ENCODE measurements around the gene PSMC4.

PSMC4 gene

DNA sequence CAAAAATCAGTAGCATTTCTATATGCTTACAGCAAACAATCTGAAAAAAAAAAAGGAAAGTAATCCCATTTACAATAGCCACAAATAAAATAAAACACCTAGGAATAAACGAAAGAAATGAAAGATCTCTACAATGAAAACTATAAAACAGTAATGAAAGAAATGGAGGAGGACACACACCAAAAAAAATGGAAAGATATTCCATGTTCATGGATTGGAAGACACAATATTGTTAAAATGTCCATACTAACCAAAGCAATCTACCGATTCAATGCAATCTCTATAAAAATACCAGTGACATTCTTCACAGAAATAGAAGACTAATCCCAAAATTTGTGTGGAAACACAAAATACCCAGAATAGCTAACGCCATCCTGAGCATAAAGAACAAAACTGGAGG is 41.2 kb upstream of the PSMC4 start:
- no peak overlapping the region for H3K4me2 ChIP-seq
- no peaks in the 10 kb centered on the region for H3K36me3 ChIP-seq (ENCODE audit: insufficient read depth)
- H3K27ac ChIP-seq = no peak overlapping the region
- H3K27me3 ChIP-seq (ENCODE audit: insufficient read depth, low read depth) = no peaks in the 10 kb centered on the region
- H3K79me2 ChIP-seq (ENCODE audit: insufficient read depth, low read depth) = no peaks in the 10 kb centered on the region
- H3K9ac ChIP-seq = no peak overlapping the region
- TF ChIP-seq, protein P1, sequence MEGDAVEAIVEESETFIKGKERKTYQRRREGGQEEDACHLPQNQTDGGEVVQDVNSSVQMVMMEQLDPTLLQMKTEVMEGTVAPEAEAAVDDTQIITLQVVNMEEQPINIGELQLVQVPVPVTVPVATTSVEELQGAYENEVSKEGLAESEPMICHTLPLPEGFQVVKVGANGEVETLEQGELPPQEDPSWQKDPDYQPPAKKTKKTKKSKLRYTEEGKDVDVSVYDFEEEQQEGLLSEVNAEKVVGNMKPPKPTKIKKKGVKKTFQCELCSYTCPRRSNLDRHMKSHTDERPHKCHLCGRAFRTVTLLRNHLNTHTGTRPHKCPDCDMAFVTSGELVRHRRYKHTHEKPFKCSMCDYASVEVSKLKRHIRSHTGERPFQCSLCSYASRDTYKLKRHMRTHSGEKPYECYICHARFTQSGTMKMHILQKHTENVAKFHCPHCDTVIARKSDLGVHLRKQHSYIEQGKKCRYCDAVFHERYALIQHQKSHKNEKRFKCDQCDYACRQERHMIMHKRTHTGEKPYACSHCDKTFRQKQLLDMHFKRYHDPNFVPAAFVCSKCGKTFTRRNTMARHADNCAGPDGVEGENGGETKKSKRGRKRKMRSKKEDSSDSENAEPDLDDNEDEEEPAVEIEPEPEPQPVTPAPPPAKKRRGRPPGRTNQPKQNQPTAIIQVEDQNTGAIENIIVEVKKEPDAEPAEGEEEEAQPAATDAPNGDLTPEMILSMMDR (conservative IDR thresholded peaks at IDR 0.05; ENCODE audit: low read depth, low read length) = no peak
- H4K20me1 ChIP-seq (ENCODE audit: insufficient read depth) = no peaks in the 10 kb centered on the region
- no peak overlapping the region for H3K4me3 ChIP-seq (IDR thresholded peaks at IDR 0.05; ENCODE audit: insufficient read depth, low read depth, low read length)
- H3K4me1 ChIP-seq (ENCODE audit: low read depth, poor library complexity, severe bottlenecking) = no peaks in the 10 kb centered on the region
- H2AFZ ChIP-seq (ENCODE audit: low read depth) = no peak overlapping the region

DNA sequence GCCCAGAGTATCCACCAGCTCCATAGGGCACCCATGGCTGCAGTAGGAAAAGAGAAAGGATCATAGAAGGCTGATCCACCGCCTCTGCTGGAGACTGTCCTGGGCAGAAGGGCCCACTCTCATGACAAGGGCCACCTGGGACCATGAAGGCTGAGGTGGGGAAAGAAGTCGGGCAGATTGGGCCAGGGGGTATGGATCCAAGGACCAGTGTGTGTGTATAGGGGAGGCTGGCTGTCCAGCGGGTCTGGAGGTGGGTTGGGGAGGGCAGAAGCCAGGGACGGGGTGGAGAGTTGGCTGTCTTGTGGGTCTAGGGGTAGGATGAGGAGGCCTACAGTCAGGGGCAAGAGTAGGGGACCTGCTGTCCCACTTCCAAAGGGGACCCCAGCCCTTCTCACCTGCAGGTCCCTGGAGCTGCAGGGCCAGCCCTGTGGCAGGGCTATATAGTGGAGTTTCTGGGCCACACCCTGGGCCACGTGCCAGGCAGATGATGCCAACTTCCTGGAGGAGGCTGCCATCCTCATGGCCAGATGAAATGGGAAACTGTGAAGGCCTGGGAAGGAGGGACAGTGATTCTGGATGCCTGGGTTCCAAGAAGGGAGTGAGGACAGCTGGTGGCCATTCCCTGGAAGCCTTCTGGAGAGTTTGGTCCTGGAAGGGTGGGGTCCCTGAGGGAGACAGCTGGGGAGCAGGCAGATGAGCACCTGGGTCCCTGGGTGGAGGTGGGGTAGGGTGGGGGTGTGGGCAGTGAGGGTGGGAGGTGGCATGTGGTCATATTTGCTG is 36.2 kb upstream of the PSMC4 start, which contains the start of gene FCGBP:
Gene FCGBP, minus strand, starts transcription at position 51 of the 780 bp plus-strand sequence.
- TF ChIP-seq, protein P1 (conservative IDR thresholded peaks at IDR 0.05; ENCODE audit: low read depth, low read length) = no peak
- H3K4me3 ChIP-seq (IDR thresholded peaks at IDR 0.05; ENCODE audit: insufficient read depth, low read depth, low read length) = no peak within 1 kb of the TSS
- no peaks in the 10 kb centered on the region for H3K4me1 ChIP-seq (ENCODE audit: low read depth, poor library complexity, severe bottlenecking)
- H3K27me3 ChIP-seq (ENCODE audit: insufficient read depth, low read depth) = no peaks in the 10 kb centered on the region
- no peaks in the 10 kb centered on the region for H3K79me2 ChIP-seq (ENCODE audit: insufficient read depth, low read depth)
- H3K4me2 ChIP-seq = no peak within 1 kb of the TSS
- no peak within 1 kb of the TSS for H2AFZ ChIP-seq (ENCODE audit: low read depth)
- no peak within 1 kb of the TSS for H3K9ac ChIP-seq
- no peaks in the 10 kb centered on the region for H3K36me3 ChIP-seq (ENCODE audit: insufficient read depth)
- no peak within 1 kb of the TSS for H3K27ac ChIP-seq
- no peaks in the 10 kb centered on the region for H4K20me1 ChIP-seq (ENCODE audit: insufficient read depth)

DNA sequence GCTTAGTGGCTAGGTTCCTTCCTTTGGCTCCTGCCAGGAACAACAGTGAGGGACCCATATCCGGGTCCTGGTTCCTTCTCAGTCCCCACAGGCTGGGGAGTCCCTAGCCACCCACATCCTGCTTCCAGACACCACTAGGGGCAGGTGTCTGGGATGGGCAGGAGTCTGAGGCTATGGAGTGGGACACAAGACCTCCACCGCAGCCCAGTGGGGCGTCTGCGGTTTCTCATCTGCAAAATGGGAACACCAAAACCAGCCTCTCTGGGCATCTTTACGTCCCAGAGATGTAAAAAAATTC is 35.7 kb upstream of the PSMC4 start:
- no peaks in the 10 kb centered on the region for H4K20me1 ChIP-seq (ENCODE audit: insufficient read depth)
- H3K4me3 ChIP-seq (IDR thresholded peaks at IDR 0.05; ENCODE audit: insufficient read depth, low read depth, low read length) = no peak overlapping the region
- no peak overlapping the region for H3K9ac ChIP-seq
- TF ChIP-seq, protein P1 (conservative IDR thresholded peaks at IDR 0.05; ENCODE audit: low read depth, low read length) = no peak
- H2AFZ ChIP-seq (ENCODE audit: low read depth) = no peak overlapping the region
- H3K27me3 ChIP-seq (ENCODE audit: insufficient read depth, low read depth) = no peaks in the 10 kb centered on the region
- H3K27ac ChIP-seq = no peak overlapping the region
- H3K79me2 ChIP-seq (ENCODE audit: insufficient read depth, low read depth) = no peaks in the 10 kb centered on the region
- H3K4me2 ChIP-seq = no peak overlapping the region
- no peaks in the 10 kb centered on the region for H3K36me3 ChIP-seq (ENCODE audit: insufficient read depth)
- H3K4me1 ChIP-seq (ENCODE audit: low read depth, poor library complexity, severe bottlenecking) = no peaks in the 10 kb centered on the region

DNA sequence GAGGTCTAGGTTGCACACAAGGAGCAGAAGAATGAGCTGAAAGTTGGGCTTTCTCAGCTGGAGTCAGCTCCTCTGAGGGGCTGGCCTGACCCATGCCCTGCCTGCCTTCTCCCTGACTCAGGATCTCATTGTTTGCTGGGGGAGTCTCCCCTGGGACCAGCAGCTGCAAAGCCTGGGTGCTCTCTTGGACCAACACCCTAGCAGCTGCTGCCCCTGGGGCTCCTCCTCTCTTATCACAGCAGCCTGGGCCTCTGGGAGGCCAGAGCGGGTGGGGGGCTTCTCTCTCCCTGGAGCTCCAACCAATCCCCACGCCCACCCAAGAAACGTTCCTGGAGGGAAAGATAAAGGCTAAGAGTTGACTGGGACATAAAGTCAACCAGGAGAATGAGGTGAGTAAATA is 34.9 kb upstream of the PSMC4 start:
- H3K4me3 ChIP-seq (IDR thresholded peaks at IDR 0.05; ENCODE audit: insufficient read depth, low read depth, low read length) = no peak overlapping the region
- H3K4me2 ChIP-seq = no peak overlapping the region
- peaks cover 4% of the 10 kb centered on the region for H3K4me1 ChIP-seq (ENCODE audit: low read depth, poor library complexity, severe bottlenecking)
- H3K36me3 ChIP-seq (ENCODE audit: insufficient read depth) = no peaks in the 10 kb centered on the region
- H3K9ac ChIP-seq = no peak overlapping the region
- H3K79me2 ChIP-seq (ENCODE audit: insufficient read depth, low read depth) = no peaks in the 10 kb centered on the region
- TF ChIP-seq, protein P1 (conservative IDR thresholded peaks at IDR 0.05; ENCODE audit: low read depth, low read length) = no peak
- H4K20me1 ChIP-seq (ENCODE audit: insufficient read depth) = no peaks in the 10 kb centered on the region
- H2AFZ ChIP-seq (ENCODE audit: low read depth) = no peak overlapping the region
- no peak overlapping the region for H3K27ac ChIP-seq
- H3K27me3 ChIP-seq (ENCODE audit: insufficient read depth, low read depth) = no peaks in the 10 kb centered on the region; the same call in 1 of the 2 replicates
